ENCODE measurements around the gene EFNA5.
A peak's percentile ranks its signal among the peaks of the same experiment; 100 is the strongest.

Gene EFNA5

GRCh38 chr5:107696080-107696479, 25.3 kb upstream of the EFNA5 start:
- Histone ChIP-seq H3K9ac (ENCODE audit: low read depth, low read length) (peak overlapping the region; percentile 4; the same call in 1 of the 2 replicates), H3K4me3 (ENCODE audit: low read length) (peak overlapping the region; percentile 24; the same call in 1 of the 2 replicates), H3K9me3 (ENCODE audit: insufficient read depth, low read depth, low read length) (no peaks in the 10 kb centered on the region), H3K27me3 (ENCODE audit: insufficient read depth, low read length) (no peaks in the 10 kb centered on the region), H3K36me3 (ENCODE audit: insufficient read depth, low read depth, low read length) (no peaks in the 10 kb centered on the region), H3K27ac (ENCODE audit: low read length) (no peak overlapping the region), H3K4me1 (ENCODE audit: insufficient read depth, low read length) (peaks cover 12% of the 10 kb centered on the region; the same call in 1 of the 2 replicates)

- Histone ChIP-seq H3K9ac (ENCODE audit: low read depth, low read length) (no peak overlapping the region), H3K4me3 (ENCODE audit: low read length) (no peak overlapping the region), H3K27me3 (ENCODE audit: insufficient read depth, low read length) (no peaks in the 10 kb centered on the region), H3K9me3 (ENCODE audit: insufficient read depth, low read depth, low read length) (no peaks in the 10 kb centered on the region), H3K27ac (ENCODE audit: low read length) (no peak overlapping the region), H3K36me3 (ENCODE audit: insufficient read depth, low read depth, low read length) (no peaks in the 10 kb centered on the region), H3K4me1 (ENCODE audit: insufficient read depth, low read length) (no peaks in the 10 kb centered on the region)
These were observed 17.2 kb upstream of the EFNA5 start for GRCh38 chr5:107687937-107688336.

- Histone ChIP-seq H3K9me3 (ENCODE audit: insufficient read depth, low read depth, low read length) (no peaks in the 10 kb centered on the region), H3K4me3 (ENCODE audit: low read length) (no peak overlapping the region), H3K36me3 (ENCODE audit: insufficient read depth, low read depth, low read length) (no peaks in the 10 kb centered on the region), H3K27ac (ENCODE audit: low read length) (peak overlapping the region; percentile 5), H3K27me3 (ENCODE audit: insufficient read depth, low read length) (no peaks in the 10 kb centered on the region), H3K4me1 (ENCODE audit: insufficient read depth, low read length) (no peaks in the 10 kb centered on the region), H3K9ac (ENCODE audit: low read depth, low read length) (no peak overlapping the region)
These were observed 16.7 kb upstream of the EFNA5 start for GRCh38 chr5:107687404-107687803.

GRCh38 chr5:107682533-107682932, 11.8 kb upstream of the EFNA5 start:
- H3K4me3 ChIP-seq (ENCODE audit: low read length): no peak overlapping the region
- no peaks in the 10 kb centered on the region for H3K4me1 ChIP-seq (ENCODE audit: insufficient read depth, low read length)
- H3K27ac ChIP-seq (ENCODE audit: low read length): no peak overlapping the region
- H3K9me3 ChIP-seq (ENCODE audit: insufficient read depth, low read depth, low read length): no peaks in the 10 kb centered on the region
- H3K36me3 ChIP-seq (ENCODE audit: insufficient read depth, low read depth, low read length): no peaks in the 10 kb centered on the region
- no peak overlapping the region for H3K9ac ChIP-seq (ENCODE audit: low read depth, low read length)
- no peaks in the 10 kb centered on the region for H3K27me3 ChIP-seq (ENCODE audit: insufficient read depth, low read length)

- no peaks in the 10 kb centered on the region for H3K9me3 ChIP-seq (ENCODE audit: insufficient read depth, low read depth, low read length)
- H3K4me1 ChIP-seq (ENCODE audit: insufficient read depth, low read length): peaks cover 6% of the 10 kb centered on the region; the same call in 1 of the 2 replicates
- no peak overlapping the region for H3K9ac ChIP-seq (ENCODE audit: low read depth, low read length)
- no peak overlapping the region for H3K4me3 ChIP-seq (ENCODE audit: low read length)
- H3K36me3 ChIP-seq (ENCODE audit: insufficient read depth, low read depth, low read length): no peaks in the 10 kb centered on the region
- H3K27ac ChIP-seq (ENCODE audit: low read length): no peak overlapping the region
- H3K27me3 ChIP-seq (ENCODE audit: insufficient read depth, low read length): no peaks in the 10 kb centered on the region
These were observed 10.1 kb upstream of the EFNA5 start for GRCh38 chr5:107680799-107681198.

GRCh38 chr5:107680099-107680498, 9.4 kb upstream of the EFNA5 start:
- Histone ChIP-seq H3K36me3 (ENCODE audit: insufficient read depth, low read depth, low read length) (no peaks in the 10 kb centered on the region), H3K27ac (ENCODE audit: low read length) (no peak overlapping the region), H3K9me3 (ENCODE audit: insufficient read depth, low read depth, low read length) (no peaks in the 10 kb centered on the region), H3K27me3 (ENCODE audit: insufficient read depth, low read length) (no peaks in the 10 kb centered on the region), H3K4me3 (ENCODE audit: low read length) (no peak overlapping the region), H3K4me1 (ENCODE audit: insufficient read depth, low read length) (peaks cover 9% of the 10 kb centered on the region; the same call in 1 of the 2 replicates), H3K9ac (ENCODE audit: low read depth, low read length) (no peak overlapping the region)

- no peak overlapping the region for H3K4me3 ChIP-seq (ENCODE audit: low read length)
- no peak overlapping the region for H3K27ac ChIP-seq (ENCODE audit: low read length)
- H3K4me1 ChIP-seq (ENCODE audit: insufficient read depth, low read length): peaks cover 11% of the 10 kb centered on the region; the same call in 1 of the 2 replicates
- no peak overlapping the region for H3K9ac ChIP-seq (ENCODE audit: low read depth, low read length)
- no peaks in the 10 kb centered on the region; the same call in 1 of the 2 replicates for H3K27me3 ChIP-seq (ENCODE audit: insufficient read depth, low read length)
- no peaks in the 10 kb centered on the region for H3K36me3 ChIP-seq (ENCODE audit: insufficient read depth, low read depth, low read length)
- no peaks in the 10 kb centered on the region for H3K9me3 ChIP-seq (ENCODE audit: insufficient read depth, low read depth, low read length)
These were observed 6.0 kb upstream of the EFNA5 start for GRCh38 chr5:107676702-107677101.

GRCh38 chr5:107675201-107675600, 4.5 kb upstream of the EFNA5 start:
- no peak overlapping the region for H3K4me3 ChIP-seq (ENCODE audit: low read length)
- no peak overlapping the region for H3K9ac ChIP-seq (ENCODE audit: low read depth, low read length)
- H3K27me3 ChIP-seq (ENCODE audit: insufficient read depth, low read length): no peaks in the 10 kb centered on the region; the same call in 1 of the 2 replicates
- no peaks in the 10 kb centered on the region for H3K36me3 ChIP-seq (ENCODE audit: insufficient read depth, low read depth, low read length)
- H3K9me3 ChIP-seq (ENCODE audit: insufficient read depth, low read depth, low read length): no peaks in the 10 kb centered on the region
- no peak overlapping the region for H3K27ac ChIP-seq (ENCODE audit: low read length)
- H3K4me1 ChIP-seq (ENCODE audit: insufficient read depth, low read length): peaks cover 11% of the 10 kb centered on the region; the same call in 1 of the 2 replicates

GRCh38 chr5:107674655-107675054, 3.9 kb upstream of the EFNA5 start:
- peaks cover 11% of the 10 kb centered on the region; the same call in 1 of the 2 replicates for H3K4me1 ChIP-seq (ENCODE audit: insufficient read depth, low read length)
- H3K36me3 ChIP-seq (ENCODE audit: insufficient read depth, low read depth, low read length): no peaks in the 10 kb centered on the region
- H3K9ac ChIP-seq (ENCODE audit: low read depth, low read length): no peak overlapping the region
- no peak overlapping the region for H3K27ac ChIP-seq (ENCODE audit: low read length)
- no peak overlapping the region for H3K4me3 ChIP-seq (ENCODE audit: low read length)
- no peaks in the 10 kb centered on the region for H3K9me3 ChIP-seq (ENCODE audit: insufficient read depth, low read depth, low read length)
- H3K27me3 ChIP-seq (ENCODE audit: insufficient read depth, low read length): peaks cover under 1% of the 10 kb centered on the region; the same call in 1 of the 2 replicates

- H3K27ac ChIP-seq (ENCODE audit: low read length): no peak overlapping the region
- H3K27me3 ChIP-seq (ENCODE audit: insufficient read depth, low read length): peaks cover 11% of the 10 kb centered on the region
- no peaks in the 10 kb centered on the region for H3K9me3 ChIP-seq (ENCODE audit: insufficient read depth, low read depth, low read length)
- peak overlapping the region; percentile 88 for H3K4me3 ChIP-seq (ENCODE audit: low read length)
- H3K4me1 ChIP-seq (ENCODE audit: insufficient read depth, low read length): peaks cover 15% of the 10 kb centered on the region
- H3K9ac ChIP-seq (ENCODE audit: low read depth, low read length): peak overlapping the region; percentile 80; the same call in 1 of the 2 replicates
- no peaks in the 10 kb centered on the region for H3K36me3 ChIP-seq (ENCODE audit: insufficient read depth, low read depth, low read length)
These were observed 2.8 kb upstream of the EFNA5 start for GRCh38 chr5:107673368-107674136.

GRCh38 chr5:107673039-107673367, 2.3 kb upstream of the EFNA5 start:
- peak overlapping the region; percentile 88 for H3K4me3 ChIP-seq (ENCODE audit: low read length)
- peaks cover 17% of the 10 kb centered on the region for H3K27me3 ChIP-seq (ENCODE audit: insufficient read depth, low read length)
- no peaks in the 10 kb centered on the region for H3K9me3 ChIP-seq (ENCODE audit: insufficient read depth, low read depth, low read length)
- H3K27ac ChIP-seq (ENCODE audit: low read length): no peak overlapping the region
- H3K4me1 ChIP-seq (ENCODE audit: insufficient read depth, low read length): peaks cover 19% of the 10 kb centered on the region
- peak overlapping the region; percentile 80; the same call in 1 of the 2 replicates for H3K9ac ChIP-seq (ENCODE audit: low read depth, low read length)
- no peaks in the 10 kb centered on the region for H3K36me3 ChIP-seq (ENCODE audit: insufficient read depth, low read depth, low read length)

Measured in iPS-20b (cell line).